ENCODE results near the gene MINDY3.

MINDY3 gene

GRCh38 chr10:15809450-15809849 lies 50.9 kb downstream of the MINDY3 start (continued):
- TF ChIP-seq, protein P1, sequence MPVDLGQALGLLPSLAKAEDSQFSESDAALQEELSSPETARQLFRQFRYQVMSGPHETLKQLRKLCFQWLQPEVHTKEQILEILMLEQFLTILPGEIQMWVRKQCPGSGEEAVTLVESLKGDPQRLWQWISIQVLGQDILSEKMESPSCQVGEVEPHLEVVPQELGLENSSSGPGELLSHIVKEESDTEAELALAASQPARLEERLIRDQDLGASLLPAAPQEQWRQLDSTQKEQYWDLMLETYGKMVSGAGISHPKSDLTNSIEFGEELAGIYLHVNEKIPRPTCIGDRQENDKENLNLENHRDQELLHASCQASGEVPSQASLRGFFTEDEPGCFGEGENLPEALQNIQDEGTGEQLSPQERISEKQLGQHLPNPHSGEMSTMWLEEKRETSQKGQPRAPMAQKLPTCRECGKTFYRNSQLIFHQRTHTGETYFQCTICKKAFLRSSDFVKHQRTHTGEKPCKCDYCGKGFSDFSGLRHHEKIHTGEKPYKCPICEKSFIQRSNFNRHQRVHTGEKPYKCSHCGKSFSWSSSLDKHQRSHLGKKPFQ (tag by site-specific recombination; IDR thresholded peaks at IDR 0.05), result no peak
- TF ChIP-seq SCRT2 (tag by site-specific recombination; IDR thresholded peaks at IDR 0.05) (no peak), ZBTB44 (tag by site-specific recombination; IDR thresholded peaks at IDR 0.05) (0 out of 2 replicates have a peak, but pooled peaks have one; percentile 36), FEZF1 (tag by site-specific recombination; IDR thresholded peaks at IDR 0.05) (0 out of 2 replicates have a peak, but pooled peaks have one; percentile 12), ZNF776 (tag by site-specific recombination; IDR thresholded peaks at IDR 0.05; ENCODE audit: borderline replicate concordance) (no peak), ZNF239 (tag by site-specific recombination; IDR thresholded peaks at IDR 0.05) (no peak), ZNF626 (tag by site-specific recombination; IDR thresholded peaks at IDR 0.05) (no peak), OSR2 (tag by site-specific recombination; IDR thresholded peaks at IDR 0.05) (0 out of 2 replicates have a peak, but pooled peaks have one; percentile 22), ZBTB6 (tag by site-specific recombination; IDR thresholded peaks at IDR 0.05) (peak; percentile 92)

- peaks cover 0 to 4% of the 10 kb centered on the region in 2 experiments; a peak in 1 of 3 replicates for H3K36me3 ChIP-seq (ENCODE audit: control insufficient read depth in 2 of 2, insufficient read depth in 1 of 2, low read length in 2 of 2)
- POLR2A ChIA-PET, result no interaction called here
- H3K4me3 ChIP-seq (ENCODE audit: low read depth, low read length), result no peak overlapping the region
- CTCF ChIA-PET, result interaction anchor here (0.6 kb wide), 1 partner anchor 19 kb away, joined by 3 read pairs; no protein-coding TSS in a partner anchor
- no peaks in the 10 kb centered on the region for H3K9me3 ChIP-seq (ENCODE audit: control insufficient read depth, insufficient read depth, low read depth, low read length)
- peaks cover 40% of the 10 kb centered on the region for H3K4me1 ChIP-seq (ENCODE audit: control insufficient read depth, insufficient read depth, low read length)
- H3K27ac ChIP-seq (ENCODE audit: extremely low read depth, low read depth, low read length), result peak overlapping the region; percentile 65
- TF ChIP-seq WT1 (tag by site-specific recombination; IDR thresholded peaks at IDR 0.05) (peak; percentile 49; the same call in 1 of the 2 replicates), PRDM6 (tag by site-specific recombination; IDR thresholded peaks at IDR 0.05) (peak; percentile 100), ZBTB1 (tag by site-specific recombination; IDR thresholded peaks at IDR 0.05) (0 out of 2 replicates have a peak, but pooled peaks have one; percentile 61), YY1 (tag by site-specific recombination; IDR thresholded peaks at IDR 0.05) (no peak), ZNF768 (tag by site-specific recombination; IDR thresholded peaks at IDR 0.05) (no peak), SCRT1 (tag by site-specific recombination; IDR thresholded peaks at IDR 0.05; ENCODE audit: borderline replicate concordance) (peak; percentile 21; the same call in 1 of the 2 replicates), ZNF561 (tag by site-specific recombination; IDR thresholded peaks at IDR 0.05; ENCODE audit: borderline replicate concordance) (peak; percentile 56; the same call in 1 of the 2 replicates), ZSCAN23 (tag by site-specific recombination; IDR thresholded peaks at IDR 0.05) (no peak), TCF7L2 (IDR thresholded peaks at IDR 0.05; ENCODE audit: borderline replicate concordance, low read depth, low read length) (peak; percentile 66; the same call in 1 of the 2 replicates), ZNF48 (tag by site-specific recombination; IDR thresholded peaks at IDR 0.05) (no peak), ZBTB17 (tag by site-specific recombination; IDR thresholded peaks at IDR 0.05) (peak; percentile 53; the same call in 1 of the 2 replicates), ZNF449 (tag by site-specific recombination; IDR thresholded peaks at IDR 0.05) (no peak), ZNF112 (tag by site-specific recombination; IDR thresholded peaks at IDR 0.05) (no peak)
- TF ChIP-seq, protein P2, sequence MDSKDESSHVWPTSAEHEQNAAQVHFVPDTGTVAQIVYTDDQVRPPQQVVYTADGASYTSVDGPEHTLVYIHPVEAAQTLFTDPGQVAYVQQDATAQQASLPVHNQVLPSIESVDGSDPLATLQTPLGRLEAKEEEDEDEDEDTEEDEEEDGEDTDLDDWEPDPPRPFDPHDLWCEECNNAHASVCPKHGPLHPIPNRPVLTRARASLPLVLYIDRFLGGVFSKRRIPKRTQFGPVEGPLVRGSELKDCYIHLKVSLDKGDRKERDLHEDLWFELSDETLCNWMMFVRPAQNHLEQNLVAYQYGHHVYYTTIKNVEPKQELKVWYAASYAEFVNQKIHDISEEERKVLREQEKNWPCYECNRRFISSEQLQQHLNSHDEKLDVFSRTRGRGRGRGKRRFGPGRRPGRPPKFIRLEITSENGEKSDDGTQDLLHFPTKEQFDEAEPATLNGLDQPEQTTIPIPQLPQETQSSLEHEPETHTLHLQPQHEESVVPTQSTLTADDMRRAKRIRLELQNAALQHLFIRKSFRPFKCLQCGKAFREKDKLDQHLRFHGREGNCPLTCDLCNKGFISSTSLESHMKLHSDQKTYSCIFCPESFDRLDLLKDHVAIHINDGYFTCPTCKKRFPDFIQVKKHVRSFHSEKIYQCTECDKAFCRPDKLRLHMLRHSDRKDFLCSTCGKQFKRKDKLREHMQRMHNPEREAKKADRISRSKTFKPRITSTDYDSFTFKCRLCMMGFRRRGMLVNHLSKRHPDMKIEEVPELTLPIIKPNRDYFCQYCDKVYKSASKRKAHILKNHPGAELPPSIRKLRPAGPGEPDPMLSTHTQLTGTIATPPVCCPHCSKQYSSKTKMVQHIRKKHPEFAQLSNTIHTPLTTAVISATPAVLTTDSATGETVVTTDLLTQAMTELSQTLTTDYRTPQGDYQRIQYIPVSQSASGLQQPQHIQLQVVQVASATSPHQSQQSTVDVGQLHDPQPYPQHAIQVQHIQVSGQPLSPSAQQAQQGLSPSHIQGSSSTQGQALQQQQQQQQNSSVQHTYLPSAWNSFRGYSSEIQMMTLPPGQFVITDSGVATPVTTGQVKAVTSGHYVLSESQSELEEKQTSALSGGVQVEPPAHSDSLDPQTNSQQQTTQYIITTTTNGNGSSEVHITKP (tag by site-specific recombination; IDR thresholded peaks at IDR 0.05), result peak; percentile 17; the same call in 1 of the 2 replicates
Observed at GRCh38 chr10:15808204-15808797, 52.0 kb downstream of the MINDY3 start.

Data from HEK293 (cell line).